ENCODE measurements around the gene UIMC1.
"Not testable (repeated sequence)": the region's sequence is repeated elsewhere in the genome, so short reads cannot be mapped to it uniquely, and the experiment has no call there.

The UIMC1 gene

DNA sequence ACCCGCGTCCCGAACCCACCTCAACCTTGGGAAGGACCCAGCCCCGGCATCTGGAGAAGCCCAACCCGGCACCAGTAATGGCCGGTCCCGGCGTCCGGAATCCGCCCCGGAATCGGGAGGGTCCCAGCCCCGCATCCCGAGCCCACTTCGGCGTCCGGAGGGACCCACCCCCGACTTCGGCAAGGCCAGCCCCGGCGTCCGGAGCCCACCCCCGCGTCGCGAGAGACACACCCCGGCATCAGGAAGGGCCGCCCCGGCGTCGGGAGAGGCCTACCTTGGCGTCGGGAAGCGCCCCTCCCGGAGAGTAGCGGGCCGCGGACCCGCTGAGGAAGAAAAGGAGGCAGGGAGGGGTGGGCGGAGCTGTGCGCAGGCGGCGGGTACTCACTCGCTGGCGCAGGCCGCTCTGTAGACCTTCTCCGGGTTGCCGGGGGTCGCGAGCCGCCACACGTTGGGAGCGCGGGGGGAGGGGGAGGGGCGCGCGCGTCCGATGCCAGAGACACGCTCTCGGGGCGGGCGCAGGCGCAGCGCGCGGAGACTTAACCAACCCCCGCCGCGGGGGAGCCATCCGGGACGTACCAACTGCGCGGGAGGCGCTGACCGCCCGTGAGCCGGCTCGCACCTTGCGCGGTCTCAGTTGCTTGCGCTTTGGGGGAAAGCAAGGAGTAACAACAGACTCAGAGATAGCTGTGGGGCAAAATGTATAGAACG is at the start of gene UIMC1:
Gene UIMC1, minus strand, starts transcription at position 515 of the 708 bp plus-strand sequence. CDS start 24,164 bp downstream, outside the sequence.
- in situ Hi-C loops (cut with MboI; ENCODE audit: low sequenced_read_pairs) = no loop called here

DNA sequence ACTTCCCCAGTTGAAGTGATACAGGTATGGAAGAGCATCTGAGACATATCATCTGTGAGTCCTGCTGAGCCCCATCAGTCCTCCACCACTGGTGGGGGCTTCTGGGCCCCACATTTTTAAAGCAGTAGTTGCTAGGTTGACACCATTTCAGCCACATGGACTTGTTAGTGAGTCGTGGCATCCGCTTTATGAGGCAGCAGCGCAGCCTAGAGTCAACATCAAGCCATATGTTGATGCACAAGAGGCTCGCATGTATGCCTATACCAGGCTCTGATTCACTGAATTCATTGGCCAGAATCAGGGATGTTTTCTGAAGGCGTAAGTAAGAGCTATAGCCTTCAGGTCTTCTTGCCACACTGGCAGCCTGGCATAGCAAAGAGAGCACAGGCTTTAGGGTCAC is 42.7 kb upstream of the UIMC1 start:
- in situ Hi-C loops (cut with MboI; ENCODE audit: low sequenced_read_pairs) = no loop called here

DNA sequence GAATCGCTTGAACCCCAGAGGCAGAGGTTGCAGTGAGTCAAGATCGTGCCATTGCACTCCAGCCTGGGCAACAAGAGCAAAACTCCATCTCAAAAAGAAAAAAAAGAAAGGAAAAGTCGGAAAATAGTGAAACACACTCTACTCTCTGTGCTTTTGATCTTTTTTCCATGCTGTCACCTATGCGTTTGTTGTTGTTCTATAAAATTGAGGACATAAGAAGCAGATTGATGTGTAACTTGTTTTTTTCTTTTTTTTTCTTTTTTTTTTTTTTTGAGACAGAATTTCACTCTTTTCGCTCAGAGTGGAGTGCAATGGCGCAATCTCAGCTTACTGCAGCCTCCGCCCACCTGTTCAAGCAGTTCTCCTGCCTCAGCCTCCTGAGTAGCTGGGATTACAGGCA is 42.0 kb upstream of the UIMC1 start:
- in situ Hi-C loops (cut with MboI; ENCODE audit: low sequenced_read_pairs) = not testable (repeated sequence)

DNA sequence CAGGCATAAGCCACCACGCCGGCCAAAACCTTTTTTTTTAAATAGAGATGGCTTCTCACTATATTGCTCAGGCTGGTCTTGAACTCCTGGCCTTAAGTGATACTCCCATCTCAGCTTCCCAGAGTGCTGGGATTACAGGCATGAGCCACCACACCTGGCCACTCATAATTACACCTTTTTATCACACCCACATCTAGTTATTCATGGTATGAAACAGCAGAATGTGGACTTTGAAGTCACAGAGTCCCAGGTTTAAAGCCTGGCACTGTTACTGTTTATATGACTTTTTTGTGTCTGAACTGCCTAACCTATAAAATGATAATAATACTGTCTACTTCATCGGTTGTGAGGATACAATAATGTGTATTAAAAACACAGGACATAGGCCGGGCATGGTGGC is 39.1 kb upstream of the UIMC1 start:
- in situ Hi-C loops (cut with MboI; ENCODE audit: low sequenced_read_pairs) = no loop called here

DNA sequence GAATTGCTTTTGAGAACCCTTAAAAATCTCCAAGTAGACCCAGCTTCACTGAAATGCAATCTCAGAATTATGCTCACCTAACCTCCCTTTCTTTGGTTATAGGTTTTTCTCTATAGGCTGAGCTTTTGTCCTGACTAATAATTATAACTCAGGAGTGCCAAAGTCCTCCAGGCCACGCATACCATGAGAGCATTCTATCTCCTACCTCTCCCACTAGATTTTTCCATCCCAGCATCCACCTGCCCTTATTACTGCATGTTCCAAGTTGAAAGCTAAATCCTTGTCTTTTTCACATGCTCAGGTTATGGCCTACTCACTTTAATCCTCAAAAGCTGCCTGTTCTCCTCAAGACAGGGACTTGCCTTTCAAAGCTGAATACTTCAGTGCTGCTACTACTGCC is 38.1 kb upstream of the UIMC1 start:
- in situ Hi-C loops (cut with MboI; ENCODE audit: low sequenced_read_pairs) = no loop called here

DNA sequence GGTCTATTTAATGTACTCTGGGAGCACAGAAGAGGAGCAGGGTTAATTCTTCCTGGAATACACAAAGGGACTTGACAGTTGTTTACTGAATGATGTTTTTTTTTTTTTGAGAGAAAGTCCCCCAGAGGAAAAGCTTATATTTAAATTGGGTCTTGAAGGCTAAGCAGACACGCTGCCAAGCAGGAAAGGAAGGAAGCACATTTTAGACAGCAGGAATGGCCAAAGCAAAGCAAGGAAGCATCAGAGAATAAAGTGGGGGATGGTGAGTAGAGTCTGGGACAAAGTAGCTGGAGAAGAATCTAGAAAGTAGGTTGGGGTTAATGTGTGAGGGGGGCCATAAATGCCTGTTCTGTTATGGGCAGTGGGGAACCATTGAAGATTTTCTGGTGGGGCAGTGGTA is 37.4 kb upstream of the UIMC1 start:
- in situ Hi-C loops (cut with MboI; ENCODE audit: low sequenced_read_pairs) = no loop called here

DNA sequence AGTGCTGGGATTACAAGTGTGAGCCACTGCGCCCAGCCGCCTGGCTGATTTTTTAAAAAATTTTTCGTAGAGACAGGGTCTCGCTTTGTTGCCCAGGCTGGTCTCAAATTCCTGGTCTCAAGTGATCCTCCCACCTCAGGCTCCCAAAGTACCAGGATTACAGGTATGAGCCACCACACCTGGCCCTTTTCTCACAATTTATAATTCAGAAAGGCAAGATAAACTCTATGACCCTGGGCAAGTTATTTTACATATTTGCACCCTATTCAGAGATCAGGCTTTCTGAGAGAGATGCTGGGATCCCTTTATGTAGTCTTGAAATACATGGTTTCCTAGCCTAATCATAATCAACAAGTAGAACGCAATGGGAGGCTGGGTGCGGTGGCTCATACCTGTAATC is 36.5 kb upstream of the UIMC1 start:
- in situ Hi-C loops (cut with MboI; ENCODE audit: low sequenced_read_pairs) = no loop called here

DNA sequence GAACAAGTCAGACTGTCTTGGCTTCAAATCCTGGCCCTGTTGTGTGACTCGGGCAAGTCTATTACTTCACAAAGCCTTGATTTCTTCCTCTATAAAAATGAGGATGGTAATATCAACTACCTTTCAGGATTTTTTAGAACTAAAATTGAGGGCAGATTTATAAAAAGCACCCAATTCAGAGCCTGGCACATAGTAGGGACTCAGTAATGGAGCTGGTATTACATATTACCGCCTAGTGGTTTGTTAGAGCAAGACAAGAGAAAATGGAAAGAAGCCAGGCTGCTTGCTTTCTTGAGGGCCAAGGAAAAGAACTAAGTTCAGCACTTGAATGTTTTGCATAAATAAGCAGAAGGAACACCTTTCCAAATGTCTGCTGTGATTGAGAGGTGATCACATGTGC is 35.4 kb upstream of the UIMC1 start:
- in situ Hi-C loops (cut with MboI; ENCODE audit: low sequenced_read_pairs) = no loop called here

DNA sequence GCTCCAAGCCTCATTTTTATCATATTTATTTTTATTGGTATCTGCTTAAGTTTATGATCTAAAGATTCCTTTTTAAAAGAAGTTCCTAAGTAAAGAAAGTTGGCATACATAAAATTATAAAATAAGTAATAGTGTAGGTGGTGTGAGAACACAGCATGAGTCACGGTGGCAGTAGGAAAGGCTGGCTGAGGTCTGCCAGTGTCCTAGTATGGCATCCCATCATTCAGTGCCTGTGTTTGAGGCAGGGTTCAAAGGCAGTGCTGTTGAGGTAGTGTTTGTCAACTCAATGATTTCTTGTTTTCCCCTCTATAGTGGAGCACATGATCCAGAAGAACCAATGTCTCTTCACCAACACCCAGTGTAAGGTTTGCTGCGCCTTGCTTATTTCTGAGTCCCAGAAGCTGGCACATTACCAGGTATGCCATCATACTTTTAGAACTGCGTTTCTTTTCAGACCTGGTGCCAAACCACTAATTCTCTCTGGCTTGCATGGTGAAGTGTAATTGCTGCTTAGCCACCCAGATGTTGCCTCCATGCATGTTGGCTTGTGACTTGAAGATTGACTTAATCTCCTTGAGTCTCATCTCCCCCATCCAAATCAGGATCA is 34.3 kb upstream of the UIMC1 start:
- in situ Hi-C loops (cut with MboI; ENCODE audit: low sequenced_read_pairs) = no loop called here

DNA sequence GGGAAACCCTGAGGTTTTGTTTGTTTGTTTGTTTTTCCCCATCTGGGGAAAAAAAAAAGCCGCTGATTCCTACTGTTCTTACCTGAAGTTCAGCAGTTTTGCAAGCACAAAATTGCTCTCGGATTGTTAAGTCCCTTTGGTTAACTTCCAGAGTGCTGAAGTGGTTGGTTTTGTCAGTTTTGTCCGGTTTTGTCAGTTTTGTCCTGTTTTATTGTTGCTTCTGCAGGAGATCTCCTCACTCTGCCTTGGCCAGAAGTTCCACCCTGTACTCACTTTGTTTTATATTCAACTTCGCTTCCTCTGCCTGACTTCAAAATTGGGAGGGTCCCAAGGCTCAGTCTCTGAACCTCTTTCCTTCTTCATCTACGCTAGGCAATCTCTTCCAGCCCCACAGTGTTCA is 30.3 kb upstream of the UIMC1 start:
- in situ Hi-C loops (cut with MboI; ENCODE audit: low sequenced_read_pairs) = no loop called here

DNA sequence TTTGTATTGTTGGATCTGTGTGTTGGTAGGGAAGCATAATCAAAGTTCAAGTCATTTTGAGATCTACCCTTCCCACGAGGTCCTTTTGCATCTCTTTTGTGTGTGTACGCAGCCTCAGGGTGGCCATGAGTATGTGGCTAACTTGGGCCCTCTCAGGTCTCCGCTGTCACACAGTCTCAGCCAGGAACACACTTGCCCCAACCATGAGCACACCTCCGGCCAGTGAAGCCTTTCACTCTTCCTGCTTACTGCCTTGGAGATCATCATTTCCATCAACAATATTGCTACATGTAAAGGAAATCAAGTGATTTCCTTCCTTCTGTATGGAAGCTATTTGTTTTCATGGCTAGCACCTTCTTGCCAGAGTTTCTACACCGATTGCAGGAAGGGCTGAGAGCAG is 29.9 kb upstream of the UIMC1 start:
- in situ Hi-C loops (cut with MboI; ENCODE audit: low sequenced_read_pairs) = no loop called here

DNA sequence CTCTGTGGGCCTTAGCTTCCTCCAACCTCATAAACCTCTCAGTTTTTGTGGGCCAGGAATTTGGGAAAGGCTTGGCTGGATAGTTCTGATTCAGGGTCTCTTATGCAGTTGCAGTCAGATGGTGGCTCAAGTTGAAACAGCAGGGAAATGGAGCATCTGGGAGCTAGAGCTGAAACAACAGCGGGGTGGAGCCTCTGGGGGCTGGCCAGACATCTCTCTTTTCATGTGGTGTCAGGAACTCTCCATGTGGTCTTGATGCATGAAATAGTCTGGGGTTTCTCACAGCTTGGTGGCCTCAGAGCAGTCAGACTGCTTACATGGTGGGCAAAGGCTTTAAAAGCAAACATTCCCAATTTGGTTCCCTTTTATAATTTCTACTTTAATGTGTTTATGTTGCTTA is 29.4 kb upstream of the UIMC1 start:
- in situ Hi-C loops (cut with MboI; ENCODE audit: low sequenced_read_pairs) = no loop called here

DNA sequence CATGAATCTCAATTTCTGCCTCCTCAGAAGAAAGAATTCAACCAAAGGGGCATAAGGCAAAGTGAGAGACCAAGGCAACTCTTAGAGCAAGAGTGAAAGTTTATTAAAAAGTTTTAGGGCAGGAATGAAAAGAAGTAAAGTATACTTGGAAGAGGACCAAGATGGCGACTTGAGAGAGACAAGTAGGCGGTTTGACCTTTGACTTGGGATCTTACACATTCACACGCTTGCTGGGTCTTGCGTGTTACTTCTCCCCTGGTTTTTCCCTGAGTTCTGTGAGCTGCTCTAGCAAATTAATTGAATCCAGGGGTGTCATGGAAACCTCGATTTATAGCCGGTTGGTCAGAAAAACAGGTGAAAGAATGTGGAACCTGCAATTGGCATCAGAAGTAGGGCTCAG is 22.9 kb upstream of the UIMC1 start:
- in situ Hi-C loops (cut with MboI; ENCODE audit: low sequenced_read_pairs) = no loop called here

DNA sequence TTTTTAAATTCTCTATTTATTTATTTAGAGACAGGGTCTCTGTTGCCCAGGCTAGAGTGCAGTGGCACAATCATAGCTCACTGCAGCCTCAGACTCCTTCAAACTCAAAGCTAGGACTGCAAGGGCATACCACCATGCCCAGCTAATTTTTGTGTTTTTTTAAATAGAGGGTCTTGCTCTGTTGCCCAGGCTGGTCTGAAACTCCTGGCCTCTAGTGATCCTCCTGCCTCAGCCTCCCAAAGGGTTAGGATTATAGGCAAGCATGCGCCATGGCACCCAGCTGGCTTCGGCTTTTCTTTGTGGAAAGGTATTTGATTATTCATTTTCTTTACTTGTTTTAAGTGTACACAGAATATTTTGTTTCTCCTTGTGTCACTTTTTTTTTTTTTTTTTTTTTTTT is 21.1 kb upstream of the UIMC1 start:
- in situ Hi-C loops (cut with MboI; ENCODE audit: low sequenced_read_pairs) = no loop called here

DNA sequence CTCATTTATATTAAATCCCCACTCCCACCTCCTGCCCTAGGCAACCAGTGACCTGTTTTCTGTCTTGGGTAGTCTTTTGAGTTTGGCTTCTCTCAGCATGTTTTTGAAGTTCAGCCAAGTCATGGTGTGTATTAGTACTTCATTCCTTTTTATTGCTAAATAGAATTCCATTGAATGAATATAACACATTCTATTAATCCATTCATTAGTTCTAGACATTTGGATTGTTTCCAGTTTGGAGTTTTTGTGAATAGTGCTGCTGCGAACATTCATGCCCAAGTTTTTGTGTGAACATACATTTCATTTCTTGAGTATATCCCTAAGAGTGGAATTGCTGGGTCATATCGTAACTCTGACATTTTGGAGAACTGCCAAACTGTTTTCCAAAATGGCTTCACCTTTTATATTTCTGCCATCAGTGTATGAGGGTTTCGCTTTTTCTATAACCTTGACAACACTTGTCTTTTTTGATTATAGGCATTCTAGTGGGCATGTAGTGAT is 18.6 kb upstream of the UIMC1 start:
- in situ Hi-C loops (cut with MboI; ENCODE audit: low sequenced_read_pairs) = no loop called here

DNA sequence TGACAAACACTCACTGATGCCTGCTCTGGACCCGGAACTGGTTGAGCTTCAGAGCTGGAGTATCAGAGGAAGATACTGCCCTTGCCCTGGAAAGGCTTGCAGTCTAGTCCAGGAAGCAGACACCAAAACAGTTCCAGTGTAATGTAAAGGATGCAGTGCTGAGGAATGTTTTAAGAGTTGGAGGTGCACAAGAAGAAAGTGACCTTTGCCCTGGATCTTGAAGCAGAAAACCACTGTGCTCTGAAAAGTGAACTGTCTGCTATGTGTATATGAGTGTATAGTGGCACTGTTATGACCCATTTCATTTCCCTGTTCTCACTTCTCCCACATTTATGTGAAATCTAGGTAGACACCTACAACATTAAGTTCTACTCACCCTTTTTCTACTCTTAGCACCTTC is 18.0 kb upstream of the UIMC1 start:
- in situ Hi-C loops (cut with MboI; ENCODE audit: low sequenced_read_pairs) = no loop called here

DNA sequence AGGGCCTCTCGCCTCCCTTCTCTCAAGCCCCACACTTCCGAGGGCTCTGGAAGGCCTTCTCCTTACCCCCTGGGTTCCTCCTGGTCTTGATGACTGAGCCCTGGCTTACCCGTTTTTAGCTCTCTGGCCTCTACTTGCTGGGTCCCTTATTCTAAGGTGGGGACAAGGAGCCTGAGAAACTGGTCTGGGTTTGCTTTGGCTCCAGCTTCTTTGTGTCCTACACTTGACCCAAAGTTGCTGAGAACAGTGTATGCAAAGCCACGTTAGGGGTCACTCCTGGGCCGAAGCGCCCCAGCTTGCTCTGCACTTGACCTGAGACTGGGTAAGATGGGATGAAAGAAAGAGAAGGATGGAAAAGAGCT is 16.7 kb upstream of the UIMC1 start:
- in situ Hi-C loops (cut with MboI; ENCODE audit: low sequenced_read_pairs) = no loop called here

DNA sequence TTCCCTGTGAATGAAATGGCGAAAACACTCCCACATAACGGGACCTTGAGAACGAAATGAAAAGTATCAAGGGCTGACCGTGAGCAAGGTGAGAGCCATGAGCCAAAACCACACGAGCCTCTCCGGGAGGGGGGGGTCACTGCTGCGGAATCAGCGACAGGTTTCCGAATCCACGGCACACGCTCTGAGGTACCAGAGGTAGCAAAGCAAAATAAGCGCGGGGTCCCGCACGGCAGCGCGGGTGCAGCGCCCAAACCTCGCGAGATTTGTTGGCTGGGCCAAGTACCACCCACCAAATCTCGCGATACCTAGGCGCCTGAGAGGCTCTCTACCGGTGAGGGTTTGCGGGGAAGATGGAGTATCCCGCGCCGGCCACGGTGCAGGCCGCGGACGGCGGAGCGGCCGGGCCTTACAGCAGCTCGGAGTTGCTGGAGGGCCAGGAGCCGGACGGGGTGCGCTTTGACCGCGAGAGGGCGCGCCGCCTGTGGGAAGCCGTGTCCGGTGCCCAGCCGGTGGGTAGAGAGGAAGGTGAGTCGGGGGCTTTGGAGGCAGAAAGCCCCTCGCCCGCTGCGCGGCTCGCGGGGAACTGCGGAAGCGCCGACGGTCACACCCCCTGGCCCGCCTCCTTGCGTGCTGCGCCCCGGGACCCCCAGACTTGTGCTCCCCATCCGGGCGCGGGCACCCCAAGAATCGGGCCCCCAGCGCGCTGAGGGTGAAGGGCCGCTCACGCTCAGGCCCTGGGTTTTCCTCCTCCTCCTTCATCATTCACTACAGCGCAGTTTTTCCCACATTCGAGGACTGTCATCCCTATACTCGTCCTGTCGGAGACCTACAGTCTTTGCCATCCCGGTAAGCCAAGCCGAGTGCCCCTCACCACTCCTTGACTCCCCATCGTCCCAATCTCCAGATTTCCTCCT is 16.1 kb upstream of the UIMC1 start, which contains the start of gene ZNF346:
Gene ZNF346, plus strand, starts transcription at position 311 of the 917 bp plus-strand sequence. Its CDS starts 43 bp downstream, at position 354.
- in situ Hi-C loops (cut with MboI; ENCODE audit: low sequenced_read_pairs) = no loop called here

DNA sequence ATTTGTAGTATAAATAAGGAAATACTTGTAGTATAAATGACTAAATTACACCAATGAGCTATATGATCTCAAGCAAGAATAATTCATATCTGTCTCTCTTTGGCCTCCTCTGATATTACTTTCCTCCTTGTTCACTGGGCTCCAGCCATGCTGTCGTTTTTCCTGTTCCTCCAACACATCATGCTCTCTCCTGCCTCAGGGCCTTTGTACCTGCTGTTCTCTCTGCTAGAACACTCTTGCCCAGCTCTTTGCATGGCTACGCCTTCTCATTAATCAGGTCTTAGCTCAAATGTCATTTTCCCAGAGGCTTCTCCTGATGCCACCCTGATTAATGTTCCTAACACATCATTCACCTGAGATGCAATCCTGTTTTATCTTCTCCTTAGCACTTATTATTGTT is 13.5 kb upstream of the UIMC1 start:
- in situ Hi-C loops (cut with MboI; ENCODE audit: low sequenced_read_pairs) = no loop called here

DNA sequence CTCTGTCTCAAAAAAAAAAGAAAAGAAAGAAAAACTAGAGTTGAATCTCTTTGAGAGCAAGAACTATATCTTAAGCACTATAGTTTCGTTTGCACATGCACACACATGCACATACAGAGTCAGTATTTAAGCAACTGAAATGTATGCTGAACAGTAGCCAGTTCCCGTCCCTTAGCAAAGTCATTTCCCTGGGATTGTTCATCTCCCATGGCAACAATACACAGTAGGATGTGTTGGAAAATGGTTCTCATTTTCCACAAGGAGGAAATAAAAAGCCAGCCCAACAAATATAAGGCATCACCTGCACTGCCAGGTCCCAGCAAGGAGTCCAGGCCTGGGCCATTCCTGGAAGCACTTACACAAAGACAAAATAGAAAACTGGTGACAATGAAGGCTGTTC is 11.8 kb upstream of the UIMC1 start:
- in situ Hi-C loops (cut with MboI; ENCODE audit: low sequenced_read_pairs) = no loop called here

DNA sequence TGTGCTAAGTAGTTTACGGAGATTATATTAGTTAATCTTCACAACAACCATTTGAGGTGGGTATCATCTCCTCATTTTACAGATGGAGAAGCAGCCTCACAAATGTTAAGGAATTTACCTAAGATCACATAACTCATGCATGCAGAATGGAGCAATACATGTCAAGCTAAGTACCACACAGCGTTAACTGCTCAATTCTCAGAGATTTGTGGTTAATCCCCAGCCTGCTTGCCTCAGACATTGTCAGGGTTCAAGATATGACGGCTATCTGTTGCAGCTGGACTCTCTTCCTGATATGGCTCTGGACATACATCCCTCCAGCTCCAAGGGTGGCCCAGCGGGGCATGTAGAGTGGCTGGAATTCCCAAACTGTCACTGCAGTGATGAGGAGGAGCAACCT is 8.6 kb upstream of the UIMC1 start:
- in situ Hi-C loops (cut with MboI; ENCODE audit: low sequenced_read_pairs) = no loop called here

DNA sequence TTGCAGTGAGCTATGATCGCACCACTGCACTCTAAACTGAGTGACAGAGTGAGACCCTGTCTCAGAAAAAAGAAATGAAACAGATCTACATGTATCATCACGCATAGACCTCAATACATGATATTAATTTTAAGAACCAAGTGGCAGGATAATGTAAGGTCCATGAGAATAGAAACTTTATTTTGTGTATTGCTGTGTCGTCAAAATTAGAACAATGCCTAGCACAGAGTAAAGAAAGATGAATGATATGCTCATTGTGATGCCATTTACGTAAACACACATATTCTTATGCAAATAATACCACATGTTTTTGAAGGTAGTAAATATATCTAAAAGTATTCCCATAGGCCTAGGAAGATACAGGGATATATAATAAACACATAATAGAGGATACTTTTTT is 3.6 kb upstream of the UIMC1 start:
- in situ Hi-C loops (cut with MboI; ENCODE audit: low sequenced_read_pairs) = no loop called here
